GM12872 (cell line): ENCODE results near the gene FHOD1.
A peak's percentile ranks its signal among the peaks of the same experiment; 100 is the strongest.

Experiments
- TF ChIP-seq, protein P1 (sequence below): IDR thresholded peaks from 3 replicates; pipeline ENCODE4 v1.5.1; 2011; ENCODE audit warnings: low read depth, mild to moderate bottlenecking, low read length, moderate library complexity; ENCODE audit not compliant: insufficient read depth

FHOD1 gene

DNA sequence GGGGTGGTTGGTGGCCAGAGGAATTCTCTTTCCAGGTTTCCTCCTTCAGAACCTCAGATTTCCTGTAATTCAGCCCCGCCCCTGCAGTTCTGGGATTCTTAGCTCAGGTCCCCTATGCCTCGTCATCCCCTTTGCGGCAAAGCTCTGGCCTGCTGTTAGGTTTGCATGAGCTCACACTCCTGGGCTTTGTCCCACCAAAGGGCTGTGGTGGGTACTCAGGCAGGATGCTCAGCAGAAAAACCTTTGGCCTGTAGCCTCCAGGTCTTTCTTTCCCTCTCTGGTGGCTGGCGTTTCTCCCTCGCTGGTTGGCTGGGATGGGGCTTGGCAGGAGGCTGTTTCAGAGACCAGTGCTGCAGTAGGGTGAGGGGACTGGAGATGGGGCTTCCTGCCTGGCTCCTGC, 22.5 kb upstream of the FHOD1 start:
- TF ChIP-seq, protein P1, sequence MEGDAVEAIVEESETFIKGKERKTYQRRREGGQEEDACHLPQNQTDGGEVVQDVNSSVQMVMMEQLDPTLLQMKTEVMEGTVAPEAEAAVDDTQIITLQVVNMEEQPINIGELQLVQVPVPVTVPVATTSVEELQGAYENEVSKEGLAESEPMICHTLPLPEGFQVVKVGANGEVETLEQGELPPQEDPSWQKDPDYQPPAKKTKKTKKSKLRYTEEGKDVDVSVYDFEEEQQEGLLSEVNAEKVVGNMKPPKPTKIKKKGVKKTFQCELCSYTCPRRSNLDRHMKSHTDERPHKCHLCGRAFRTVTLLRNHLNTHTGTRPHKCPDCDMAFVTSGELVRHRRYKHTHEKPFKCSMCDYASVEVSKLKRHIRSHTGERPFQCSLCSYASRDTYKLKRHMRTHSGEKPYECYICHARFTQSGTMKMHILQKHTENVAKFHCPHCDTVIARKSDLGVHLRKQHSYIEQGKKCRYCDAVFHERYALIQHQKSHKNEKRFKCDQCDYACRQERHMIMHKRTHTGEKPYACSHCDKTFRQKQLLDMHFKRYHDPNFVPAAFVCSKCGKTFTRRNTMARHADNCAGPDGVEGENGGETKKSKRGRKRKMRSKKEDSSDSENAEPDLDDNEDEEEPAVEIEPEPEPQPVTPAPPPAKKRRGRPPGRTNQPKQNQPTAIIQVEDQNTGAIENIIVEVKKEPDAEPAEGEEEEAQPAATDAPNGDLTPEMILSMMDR, result no peak

DNA sequence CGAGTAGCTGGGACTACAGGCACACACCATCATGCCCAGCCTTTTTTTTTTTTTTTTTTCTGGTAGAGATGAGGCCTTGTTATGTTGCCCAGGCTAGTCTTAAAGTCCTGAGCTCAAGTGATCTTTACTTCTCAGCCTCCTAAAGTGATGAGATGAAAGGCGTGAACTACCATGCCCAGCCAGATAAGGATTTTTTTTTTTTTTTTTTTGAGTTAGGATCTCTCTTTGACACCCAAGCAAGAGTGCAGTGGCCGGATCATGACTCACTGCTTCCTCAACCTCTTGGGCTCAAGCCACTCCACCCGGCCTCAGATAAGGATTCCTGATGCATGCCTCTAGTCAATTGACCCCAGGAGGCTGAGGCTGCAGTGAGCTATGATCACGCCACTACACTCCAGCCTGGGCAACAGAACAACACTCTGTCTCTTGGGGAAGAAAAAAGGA, 20.9 kb upstream of the FHOD1 start:
- TF ChIP-seq, protein P1, result no peak

DNA sequence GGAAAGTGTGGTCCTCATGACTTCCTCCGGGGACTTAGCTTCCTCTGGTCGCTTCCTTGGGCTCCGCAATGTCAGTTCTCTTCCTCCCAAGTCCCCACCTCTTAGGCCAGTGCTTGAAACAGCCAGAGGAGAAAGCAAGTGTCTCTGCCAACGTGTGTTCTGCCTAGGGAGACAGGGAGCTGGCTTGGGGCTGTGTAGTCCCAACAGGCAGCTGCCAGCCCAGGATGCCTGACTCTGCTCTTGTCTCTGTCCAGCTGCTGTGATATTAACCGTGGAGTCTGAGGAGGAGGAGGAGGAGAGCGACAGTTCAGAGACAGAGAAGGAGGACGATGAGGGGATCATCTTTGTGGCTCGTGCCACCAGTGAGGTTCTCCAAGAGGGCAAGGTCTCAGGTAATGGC, 18.6 kb upstream of the FHOD1 start:
- TF ChIP-seq, protein P1, result no peak

GRCh38 chr16:67264866-67265265, 17.6 kb upstream of the FHOD1 start:
- TF ChIP-seq, protein P1, result no peak

GRCh38 chr16:67264277-67264676, 17.0 kb upstream of the FHOD1 start:
- TF ChIP-seq, protein P1, result peak; percentile 44; the same call in 1 of the 3 replicates

DNA sequence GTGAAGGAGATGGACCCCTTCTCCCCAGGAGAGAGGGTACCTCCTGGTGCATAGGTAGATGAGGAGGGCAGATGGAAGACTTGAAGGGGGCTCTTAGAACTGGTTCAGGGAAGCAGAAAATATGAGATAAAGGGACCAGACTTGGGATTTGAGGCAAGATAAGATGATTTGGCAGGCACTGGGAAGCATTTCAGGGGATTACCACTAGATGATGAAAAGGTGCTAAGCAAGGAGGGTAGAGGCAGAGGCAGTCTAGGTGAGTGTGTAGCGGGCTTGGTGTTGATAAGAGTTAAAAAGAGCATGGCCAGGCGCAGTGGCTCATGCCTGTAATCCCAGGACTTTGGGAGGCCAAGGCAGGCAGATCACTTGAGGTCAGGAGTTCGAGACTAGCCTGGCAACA, 15.9 kb upstream of the FHOD1 start:
- TF ChIP-seq, protein P1, result no peak

GRCh38 chr16:67260426-67261063, 13.3 kb upstream of the FHOD1 start:
- TF ChIP-seq, protein P1, result peak; percentile 79
